GM23338 (cell line): Measurements from ENCODE around the gene SDC1. TPM values are rescaled to one million over a fixed set of nuclear protein-coding genes. Genes with fewer than 3 reads are reported as not detected.

Experiments
- ATAC-seq: fragments of 200-7000 bp; cut with Tn5 transposase; 3 replicates; pipeline ENCODE4 v1.9.1; 2020
- DNase-seq: peaks from one replicate; pipeline ENCODE4 v3.0.0-alpha.2; 2015; ENCODE audit warnings: low spot score
- H2AFZ ChIP-seq: fragments of 200-600 bp; sonication (generic); 2 replicates; pipeline ENCODE4 v1.8.0; 2016; ENCODE audit warnings: antibody characterized with exemption, mild to moderate bottlenecking, moderate library complexity
- H3F3A ChIP-seq: fragments of 200-600 bp; sonication (generic); replicated peaks from 2 replicates; pipeline ENCODE4 v1.8.0; 2017; ENCODE audit warnings: antibody characterized with exemption, mixed run types, low read depth
- H3K27ac ChIP-seq: fragments of 200-600 bp; sonication (generic); 2 replicates; pipeline ENCODE4 v1.6.1; 2016; ENCODE audit warnings: low read depth
- H3K27me3 ChIP-seq: fragments of 200-600 bp; sonication (generic); 2 replicates; pipeline ENCODE4 v1.8.0; 2016; ENCODE audit warnings: mild to moderate bottlenecking, mixed run types, moderate library complexity; ENCODE audit not compliant: insufficient read depth
- H3K36me3 ChIP-seq: fragments of 200-600 bp; sonication (generic); 2 replicates; pipeline ENCODE4 v1.8.0; 2016; ENCODE audit warnings: mild to moderate bottlenecking; ENCODE audit not compliant: insufficient read depth
- H3K4me1 ChIP-seq: fragments of 200-600 bp; sonication (generic); 2 replicates; pipeline ENCODE4 v1.8.0; 2016; ENCODE audit warnings: mild to moderate bottlenecking, moderate library complexity; ENCODE audit not compliant: insufficient read depth
- H3K4me2 ChIP-seq: fragments of 200-600 bp; sonication (generic); 2 replicates; pipeline ENCODE4 v1.7.1; 2017; ENCODE audit warnings: mixed run types
- H3K4me3 ChIP-seq: fragments of 200-600 bp; sonication (generic); 2 replicates; pipeline ENCODE4 v1.6.1; 2016; ENCODE audit warnings: mixed run types
- H3K79me2 ChIP-seq: fragments of 200-600 bp; sonication (generic); replicated peaks from 2 replicates; pipeline ENCODE4 v1.8.0; 2017; ENCODE audit warnings: mild to moderate bottlenecking; ENCODE audit not compliant: insufficient read depth
- H3K9me2 ChIP-seq: fragments of 200-600 bp; sonication (generic); 2 replicates; pipeline ENCODE4 v1.8.0; 2017; ENCODE audit not compliant: insufficient read depth
- H4K20me1 ChIP-seq: fragments of 200-600 bp; sonication (generic); replicated peaks from 2 replicates; pipeline ENCODE4 v1.8.0; 2017; ENCODE audit warnings: mild to moderate bottlenecking; ENCODE audit not compliant: insufficient read depth
- H3K27ac Mint-ChIP-seq: 2 replicates; pipeline ENCODE4 v1.8.0; 2020; ENCODE audit warnings: inconsistent platforms, mild to moderate bottlenecking, moderate library complexity, mixed read lengths
- H3K27me3 Mint-ChIP-seq: 3 replicates; pipeline ENCODE4 v1.8.0; 2022; ENCODE audit warnings: low read depth, mild to moderate bottlenecking, moderate library complexity, mixed read lengths, inconsistent platforms; ENCODE audit not compliant: insufficient read depth, poor library complexity
- H3K36me3 Mint-ChIP-seq: 3 replicates; pipeline ENCODE4 v1.8.0; 2021; ENCODE audit warnings: low read depth, mild to moderate bottlenecking, inconsistent platforms, moderate library complexity, mixed read lengths
- H3K4me1 Mint-ChIP-seq: 3 replicates; pipeline ENCODE4 v1.8.0; 2020; ENCODE audit warnings: mild to moderate bottlenecking, inconsistent platforms, mixed read lengths
- H3K4me3 Mint-ChIP-seq: 3 replicates; pipeline ENCODE4 v1.8.0; 2021; ENCODE audit warnings: moderate library complexity, mild to moderate bottlenecking, inconsistent platforms, mixed read lengths
- H3K9me3 Mint-ChIP-seq: 3 replicates; pipeline ENCODE4 v1.8.0; 2020; ENCODE audit warnings: moderate library complexity, mild to moderate bottlenecking, inconsistent platforms, mixed read lengths
- CREB1 ChIP-seq: fragments of 250-450 bp; sonication (Bioruptor Pico); IDR thresholded peaks from 2 replicates; pipeline ENCODE4 v1.5.0; 2020; ENCODE audit warnings: low read depth, mild to moderate bottlenecking, moderate library complexity
- EZH2 ChIP-seq: fragments of 200-600 bp; sonication (generic); IDR thresholded peaks from one replicate; pipeline ENCODE4 v1.8.0; 2017; ENCODE audit warnings: antibody characterized with exemption, mild to moderate bottlenecking, low read depth; ENCODE audit not compliant: unreplicated experiment
- EZH2phosphoT487 ChIP-seq: fragments of 200-600 bp; sonication (generic); IDR thresholded peaks from one replicate; pipeline ENCODE4 v1.8.1; 2018; ENCODE audit warnings: antibody characterized with exemption; ENCODE audit not compliant: unreplicated experiment
- JUNB ChIP-seq: IDR thresholded peaks from one replicate; pipeline ENCODE4 v1.6.1; 2016; ENCODE audit warnings: antibody characterized with exemption; ENCODE audit not compliant: unreplicated experiment
- NANOG ChIP-seq: IDR thresholded peaks from 2 replicates; pipeline ENCODE4 v1.6.1; 2016; ENCODE audit warnings: antibody characterized with exemption, borderline replicate concordance
- POLR2AphosphoS5 ChIP-seq: IDR thresholded peaks from 2 replicates; pipeline ENCODE4 v1.6.1; 2016; ENCODE audit warnings: antibody characterized with exemption, low read depth
- REST ChIP-seq: IDR thresholded peaks from one replicate; pipeline ENCODE4 v1.6.1; 2018; ENCODE audit warnings: antibody characterized with exemption; ENCODE audit not compliant: unreplicated experiment
- STAT1 ChIP-seq: IDR thresholded peaks from one replicate; pipeline ENCODE4 v1.6.1; 2016; ENCODE audit warnings: antibody characterized with exemption; ENCODE audit not compliant: unreplicated experiment
- ZNF114 ChIP-seq: fragments of 250-450 bp; sonication (Bioruptor Pico); IDR thresholded peaks from 2 replicates; pipeline ENCODE4 v1.5.0; 2020; ENCODE audit warnings: mild to moderate bottlenecking, moderate library complexity
- ZNF331 ChIP-seq: fragments of 250-450 bp; sonication (Bioruptor Pico); IDR thresholded peaks from 2 replicates; pipeline ENCODE4 v1.5.0; 2020; ENCODE audit warnings: low read depth, mild to moderate bottlenecking, moderate library complexity
- ZNF462 ChIP-seq: fragments of 250-450 bp; sonication (Bioruptor Pico); IDR thresholded peaks from 2 replicates; pipeline ENCODE4 v1.5.0; 2020; ENCODE audit warnings: mild to moderate bottlenecking, moderate library complexity
- polyA plus RNA-seq: library from polyadenylated mRNA; unstranded; fragments of >200 nt; fragmentation: Nextera tagmentation; extraction: Ambion mirVana; gene quantifications from 2 replicates; pipeline ENCODE4 v1.2.1, GENCODE V29; 2016
- total RNA-seq: library from RNA; depleted of rRNA; stranded (reverse); fragments of >200 nt; shearing (Covaris generic); gene quantifications from 2 replicates; pipeline ENCODE4 v1.2.3, GENCODE V29; 2014
- TF ChIP-seq, protein P1 (sequence below): IDR thresholded peaks from 2 replicates; pipeline ENCODE4 v1.6.1; 2016; ENCODE audit warnings: antibody characterized with exemption
- TF ChIP-seq, protein P2 (sequence below), 2 experiments: fragments of 200-600 bp in 1 of 2; sonication (generic) in 1 of 2; conservative IDR thresholded peaks; 2 replicates each; pipeline versions ENCODE4 v1.5.1 to v1.6.1; 2016 to 2017; ENCODE audit warnings: antibody characterized with exemption in 2 of 2, low read depth in 2 of 2, mild to moderate bottlenecking in 2 of 2, moderate library complexity in 1 of 2

SDC1 gene
- total and polyA plus RNA-seq, 2 experiments from 2014 or later: 16.6 to 43.0 TPM

- H2AFZ ChIP-seq: no peak overlapping the region
- H3K27ac ChIP-seq: no peak overlapping the region
- H3K4me3 ChIP-seq: no peak overlapping the region
- no peaks in the 10 kb centered on the region for H3K4me1 ChIP-seq
- H3K4me2 ChIP-seq: no peak overlapping the region
- 0 out of 2 replicates have a peak, but pooled peaks cover 3% of the 10 kb centered on the region for H3F3A ChIP-seq
- H3K27me3 Mint-ChIP-seq: peaks cover 7% of the 10 kb centered on the region
- H3K27ac Mint-ChIP-seq: no peak overlapping the region
- peaks cover under 1% of the 10 kb centered on the region; the same call in 1 of the 2 replicates for H4K20me1 ChIP-seq
- no peak for ATAC-seq
- H3K4me1 Mint-ChIP-seq: peaks cover 8% of the 10 kb centered on the region
- no peaks in the 10 kb centered on the region for H3K27me3 ChIP-seq
- H3K9me2 ChIP-seq: no peaks in the 10 kb centered on the region
- H3K36me3 Mint-ChIP-seq: peaks cover 19% of the 10 kb centered on the region
- no peak for TF ChIP-seq CREB1 (CRISPR knock-in tag)
- TF ChIP-seq REST: no peak
- no peak for TF ChIP-seq ZNF114 (CRISPR knock-in tag)
- TF ChIP-seq, protein P1, sequence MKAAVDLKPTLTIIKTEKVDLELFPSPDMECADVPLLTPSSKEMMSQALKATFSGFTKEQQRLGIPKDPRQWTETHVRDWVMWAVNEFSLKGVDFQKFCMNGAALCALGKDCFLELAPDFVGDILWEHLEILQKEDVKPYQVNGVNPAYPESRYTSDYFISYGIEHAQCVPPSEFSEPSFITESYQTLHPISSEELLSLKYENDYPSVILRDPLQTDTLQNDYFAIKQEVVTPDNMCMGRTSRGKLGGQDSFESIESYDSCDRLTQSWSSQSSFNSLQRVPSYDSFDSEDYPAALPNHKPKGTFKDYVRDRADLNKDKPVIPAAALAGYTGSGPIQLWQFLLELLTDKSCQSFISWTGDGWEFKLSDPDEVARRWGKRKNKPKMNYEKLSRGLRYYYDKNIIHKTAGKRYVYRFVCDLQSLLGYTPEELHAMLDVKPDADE: no peak
- TF ChIP-seq POLR2AphosphoS5: no peak
- TF ChIP-seq STAT1: no peak
- no peak for TF ChIP-seq ZNF462 (CRISPR knock-in tag)
- TF ChIP-seq JUNB: no peak
- TF ChIP-seq, protein P2, sequence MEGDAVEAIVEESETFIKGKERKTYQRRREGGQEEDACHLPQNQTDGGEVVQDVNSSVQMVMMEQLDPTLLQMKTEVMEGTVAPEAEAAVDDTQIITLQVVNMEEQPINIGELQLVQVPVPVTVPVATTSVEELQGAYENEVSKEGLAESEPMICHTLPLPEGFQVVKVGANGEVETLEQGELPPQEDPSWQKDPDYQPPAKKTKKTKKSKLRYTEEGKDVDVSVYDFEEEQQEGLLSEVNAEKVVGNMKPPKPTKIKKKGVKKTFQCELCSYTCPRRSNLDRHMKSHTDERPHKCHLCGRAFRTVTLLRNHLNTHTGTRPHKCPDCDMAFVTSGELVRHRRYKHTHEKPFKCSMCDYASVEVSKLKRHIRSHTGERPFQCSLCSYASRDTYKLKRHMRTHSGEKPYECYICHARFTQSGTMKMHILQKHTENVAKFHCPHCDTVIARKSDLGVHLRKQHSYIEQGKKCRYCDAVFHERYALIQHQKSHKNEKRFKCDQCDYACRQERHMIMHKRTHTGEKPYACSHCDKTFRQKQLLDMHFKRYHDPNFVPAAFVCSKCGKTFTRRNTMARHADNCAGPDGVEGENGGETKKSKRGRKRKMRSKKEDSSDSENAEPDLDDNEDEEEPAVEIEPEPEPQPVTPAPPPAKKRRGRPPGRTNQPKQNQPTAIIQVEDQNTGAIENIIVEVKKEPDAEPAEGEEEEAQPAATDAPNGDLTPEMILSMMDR (conservative IDR thresholded peaks at IDR 0.05; ENCODE audit: low read depth in 2 of 2): no peak
- no peak for TF ChIP-seq EZH2phosphoT487
- no peak for TF ChIP-seq EZH2
- TF ChIP-seq ZNF331 (CRISPR knock-in tag): no peak
- TF ChIP-seq NANOG: no peak
- DNase-seq: no peak
- H3K36me3 ChIP-seq: peaks cover 4% of the 10 kb centered on the region
- no peaks in the 10 kb centered on the region for H3K9me3 Mint-ChIP-seq
- no peaks in the 10 kb centered on the region for H3K79me2 ChIP-seq
- H3K4me3 Mint-ChIP-seq: no peak overlapping the region
These were observed 27.7 kb downstream of the SDC1 start for GRCh38 chr2:20197192-20197591.
